Panc1 (cell line): ENCODE results near the gene GLI3. TPM values are rescaled to one million over a fixed set of nuclear protein-coding genes. Genes with fewer than 3 reads are reported as not detected.

Source experiments
- ATAC-seq: fragments of 200-7000 bp; cut with Tn5 transposase; 2 replicates; pipeline ENCODE4 v1.9.1; 2020; ENCODE audit warnings: mild to moderate bottlenecking, moderate library complexity
- BruUV-seq: library from RNA; stranded (reverse); fragments of 400-500 nt; replicated peaks from 2 replicates; lab custom pipeline; 2021; lab: Mats Ljungman, UMichigan
- CTCF ChIA-PET: fragments of 300-600 bp; sonication (Branson Sonifier 250); formaldehyde crosslinking; loops from one replicate; lab custom pipeline; 2022; ENCODE audit warnings: antibody characterized with exemption; lab: Charles Lee
- POLR2A ChIA-PET: fragments of 300-600 bp; sonication (Branson Sonifier 250); formaldehyde crosslinking; loops from one replicate; lab custom pipeline; 2022; ENCODE audit warnings: antibody characterized with exemption; lab: Charles Lee
- DNase-seq: peaks from one replicate; pipeline ENCODE4 v3.0.0-alpha.2; 2010; ENCODE audit warnings: low read depth, low spot score
- H3K27ac ChIP-seq: 2 replicates; pipeline ENCODE4 v1.5.1; 2011; ENCODE audit warnings: mild to moderate bottlenecking, low read length, inconsistent platforms
- H3K27me3 ChIP-seq: fragments of 200-500 bp; sonication (Bioruptor generic); 2 replicates; pipeline ENCODE4 v1.6.0; 2014; ENCODE audit warnings: low read length, inconsistent platforms; ENCODE audit not compliant: control insufficient read depth, insufficient read depth
- H3K36me3 ChIP-seq: fragments of 200-500 bp; sonication (Bioruptor generic); 2 replicates; pipeline ENCODE4 v1.5.1; 2014; ENCODE audit warnings: inconsistent platforms, mild to moderate bottlenecking, low read length, moderate library complexity; ENCODE audit not compliant: control insufficient read depth, insufficient read depth
- H3K4me1 ChIP-seq: 2 replicates; pipeline ENCODE4 v1.5.1; 2011; ENCODE audit warnings: inconsistent platforms, mild to moderate bottlenecking, low read length, moderate library complexity; ENCODE audit not compliant: control insufficient read depth, insufficient read depth
- H3K4me3 ChIP-seq, 2 experiments: 2 replicates each; pipeline ENCODE4 v1.5.1; 2011 to 2012; ENCODE audit warnings: low read depth in 2 of 2, low read length in 2 of 2, mild to moderate bottlenecking in 2 of 2, inconsistent platforms in 1 of 2, moderate library complexity in 1 of 2
- H3K9me3 ChIP-seq: fragments of 200-500 bp; sonication (Bioruptor generic); 2 replicates; pipeline ENCODE4 v1.5.1; 2014; ENCODE audit warnings: low read depth, mild to moderate bottlenecking, inconsistent platforms, low read length, moderate library complexity; ENCODE audit not compliant: control insufficient read depth, insufficient read depth
- POLR2AphosphoS5 ChIP-seq: IDR thresholded peaks from 2 replicates; pipeline ENCODE4 v1.6.1; 2012; ENCODE audit warnings: mild to moderate bottlenecking, low read depth, low read length, moderate library complexity
- SIN3A ChIP-seq: IDR thresholded peaks from 2 replicates; pipeline ENCODE4 v1.6.1; 2012; ENCODE audit warnings: low read depth, mild to moderate bottlenecking, low read length, moderate library complexity, borderline replicate concordance; ENCODE audit not compliant: insufficient read depth
- TCF7L2 ChIP-seq: IDR thresholded peaks from 2 replicates; pipeline ENCODE4 v1.6.1; 2011; ENCODE audit warnings: mild to moderate bottlenecking, low read depth, low read length, inconsistent platforms
- in situ Hi-C: cut with HindIII; loops from 2 replicates; pipeline ENCODE4 v1.10.0; 2016; ENCODE audit warnings: low sequenced_read_pairs, low pct_unique_long_range_greater_than_20kb
- intact Hi-C: fragments of 100-400 bp; cut with micrococcal nuclease; formaldehyde crosslinking; loops from one replicate; pipeline ENCODE4 v1.10.0; 2022; ENCODE audit not compliant: unreplicated experiment
- total RNA-seq: library from RNA; stranded (reverse); gene quantifications from one replicate; pipeline ENCODE4 v1.2.1, GENCODE V29; 2021; ENCODE audit not compliant: unreplicated experiment
- TF ChIP-seq, protein P1 (sequence below), 2 experiments: IDR thresholded peaks; 2 replicates each; pipeline ENCODE4 v1.6.1; 2011 to 2012; ENCODE audit warnings: low read depth in 2 of 2, control low read depth in 1 of 2, low read length in 1 of 2, mild to moderate bottlenecking in 1 of 2, moderate library complexity in 1 of 2; ENCODE audit not compliant: insufficient read depth in 1 of 2
- TF ChIP-seq, protein P2 (sequence below): fragments of 450-650 bp; IDR thresholded peaks from 2 replicates; pipeline ENCODE4 v1.5.1; 2017; ENCODE audit warnings: mild to moderate bottlenecking

GLI3 gene
- total RNA-seq, 1 experiment from 2014 or later = 3.7 TPM

GRCh38 chr7:42135728-42136127, 101.3 kb downstream of the GLI3 start:
- no peaks in the 10 kb centered on the region for H3K4me1 ChIP-seq
- ChIA-PET POLR2A (no interaction called here), CTCF (interaction anchor here (0.7 to 1.0 kb wide), 2 partner anchors 20 to 692 kb away, joined by 3 read pairs; no protein-coding TSS in a partner anchor)
- no peaks in the 10 kb centered on the region for H3K27me3 ChIP-seq
- H3K36me3 ChIP-seq = no peaks in the 10 kb centered on the region
- H3K27ac ChIP-seq = no peak overlapping the region
- no peak overlapping the region for H3K4me3 ChIP-seq
- H3K9me3 ChIP-seq = no peaks in the 10 kb centered on the region
- DNase-seq (no peak), ATAC-seq (no peak)
- no TSS peak for BruUV-seq
- in situ Hi-C loops = no loop called here
- no peak for TF ChIP-seq SIN3A
- TF ChIP-seq POLR2AphosphoS5 = no peak
- TF ChIP-seq TCF7L2 = no peak
- TF ChIP-seq, protein P1, sequence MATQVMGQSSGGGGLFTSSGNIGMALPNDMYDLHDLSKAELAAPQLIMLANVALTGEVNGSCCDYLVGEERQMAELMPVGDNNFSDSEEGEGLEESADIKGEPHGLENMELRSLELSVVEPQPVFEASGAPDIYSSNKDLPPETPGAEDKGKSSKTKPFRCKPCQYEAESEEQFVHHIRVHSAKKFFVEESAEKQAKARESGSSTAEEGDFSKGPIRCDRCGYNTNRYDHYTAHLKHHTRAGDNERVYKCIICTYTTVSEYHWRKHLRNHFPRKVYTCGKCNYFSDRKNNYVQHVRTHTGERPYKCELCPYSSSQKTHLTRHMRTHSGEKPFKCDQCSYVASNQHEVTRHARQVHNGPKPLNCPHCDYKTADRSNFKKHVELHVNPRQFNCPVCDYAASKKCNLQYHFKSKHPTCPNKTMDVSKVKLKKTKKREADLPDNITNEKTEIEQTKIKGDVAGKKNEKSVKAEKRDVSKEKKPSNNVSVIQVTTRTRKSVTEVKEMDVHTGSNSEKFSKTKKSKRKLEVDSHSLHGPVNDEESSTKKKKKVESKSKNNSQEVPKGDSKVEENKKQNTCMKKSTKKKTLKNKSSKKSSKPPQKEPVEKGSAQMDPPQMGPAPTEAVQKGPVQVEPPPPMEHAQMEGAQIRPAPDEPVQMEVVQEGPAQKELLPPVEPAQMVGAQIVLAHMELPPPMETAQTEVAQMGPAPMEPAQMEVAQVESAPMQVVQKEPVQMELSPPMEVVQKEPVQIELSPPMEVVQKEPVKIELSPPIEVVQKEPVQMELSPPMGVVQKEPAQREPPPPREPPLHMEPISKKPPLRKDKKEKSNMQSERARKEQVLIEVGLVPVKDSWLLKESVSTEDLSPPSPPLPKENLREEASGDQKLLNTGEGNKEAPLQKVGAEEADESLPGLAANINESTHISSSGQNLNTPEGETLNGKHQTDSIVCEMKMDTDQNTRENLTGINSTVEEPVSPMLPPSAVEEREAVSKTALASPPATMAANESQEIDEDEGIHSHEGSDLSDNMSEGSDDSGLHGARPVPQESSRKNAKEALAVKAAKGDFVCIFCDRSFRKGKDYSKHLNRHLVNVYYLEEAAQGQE (IDR thresholded peaks at IDR 0.05; ENCODE audit: insufficient read depth in 1 of 2, low read depth in 2 of 2, low read length in 1 of 2) = no peak
- TF ChIP-seq, protein P2, sequence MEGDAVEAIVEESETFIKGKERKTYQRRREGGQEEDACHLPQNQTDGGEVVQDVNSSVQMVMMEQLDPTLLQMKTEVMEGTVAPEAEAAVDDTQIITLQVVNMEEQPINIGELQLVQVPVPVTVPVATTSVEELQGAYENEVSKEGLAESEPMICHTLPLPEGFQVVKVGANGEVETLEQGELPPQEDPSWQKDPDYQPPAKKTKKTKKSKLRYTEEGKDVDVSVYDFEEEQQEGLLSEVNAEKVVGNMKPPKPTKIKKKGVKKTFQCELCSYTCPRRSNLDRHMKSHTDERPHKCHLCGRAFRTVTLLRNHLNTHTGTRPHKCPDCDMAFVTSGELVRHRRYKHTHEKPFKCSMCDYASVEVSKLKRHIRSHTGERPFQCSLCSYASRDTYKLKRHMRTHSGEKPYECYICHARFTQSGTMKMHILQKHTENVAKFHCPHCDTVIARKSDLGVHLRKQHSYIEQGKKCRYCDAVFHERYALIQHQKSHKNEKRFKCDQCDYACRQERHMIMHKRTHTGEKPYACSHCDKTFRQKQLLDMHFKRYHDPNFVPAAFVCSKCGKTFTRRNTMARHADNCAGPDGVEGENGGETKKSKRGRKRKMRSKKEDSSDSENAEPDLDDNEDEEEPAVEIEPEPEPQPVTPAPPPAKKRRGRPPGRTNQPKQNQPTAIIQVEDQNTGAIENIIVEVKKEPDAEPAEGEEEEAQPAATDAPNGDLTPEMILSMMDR = no peak
- intact Hi-C loops = no loop called here

- CTCF ChIA-PET = no interaction called here
- no peaks in the 10 kb centered on the region for H3K27me3 ChIP-seq
- no peaks in the 10 kb centered on the region for H3K36me3 ChIP-seq
- intact Hi-C loops (no loop called here), in situ Hi-C loops (no loop called here)
- DNase-seq (no peak), ATAC-seq (no peak)
- H3K4me3 ChIP-seq = no peak overlapping the region
- no TSS peak for BruUV-seq
- no peaks in the 10 kb centered on the region for H3K4me1 ChIP-seq
- no peak for TF ChIP-seq TCF7L2
- TF ChIP-seq, protein P1 (IDR thresholded peaks at IDR 0.05; ENCODE audit: insufficient read depth in 1 of 2, low read depth in 2 of 2, low read length in 1 of 2) = no peak
- TF ChIP-seq SIN3A = no peak
- TF ChIP-seq, protein P2 = no peak
- no peak for TF ChIP-seq POLR2AphosphoS5
- no peak overlapping the region for H3K27ac ChIP-seq
- POLR2A ChIA-PET = interaction anchor here (0.5 kb wide), 1 partner anchor 14 kb away, joined by 3 read pairs; no protein-coding TSS in a partner anchor
- H3K9me3 ChIP-seq = no peaks in the 10 kb centered on the region
Measured at GRCh38 chr7:42134276-42134876, 102.6 kb downstream of the GLI3 start.
